Caco-2 (cell line): ENCODE measurements around the gene ALDH1A3. TPM values are rescaled to one million over a fixed set of nuclear protein-coding genes. Genes with fewer than 3 reads are reported as not detected.

Experiments
- BruUV-seq: library from RNA; stranded (reverse); fragments of 400-500 nt; replicated peaks from 2 replicates; lab custom pipeline; 2021; lab: Mats Ljungman, UMichigan
- CTCF ChIA-PET: fragments of 300-600 bp; sonication (Branson Sonifier 250); formaldehyde crosslinking; loops from one replicate; lab custom pipeline; 2022; ENCODE audit warnings: antibody characterized with exemption; lab: Charles Lee
- POLR2A ChIA-PET: fragments of 300-600 bp; sonication (Branson Sonifier 250); formaldehyde crosslinking; loops from one replicate; lab custom pipeline; 2022; ENCODE audit warnings: antibody characterized with exemption; lab: Charles Lee
- DNase-seq, 2 experiments: peaks; one replicate each; pipeline versions ENCODE4 v3.0.0 to v3.0.0-alpha.2; 2020 to 2022
- H3K27me3 ChIP-seq: replicated peaks from 2 replicates; pipeline ENCODE4 v1.6.0; 2011; ENCODE audit warnings: low read length; ENCODE audit not compliant: control insufficient read depth, insufficient read depth
- H3K36me3 ChIP-seq: 2 replicates; pipeline ENCODE4 v1.5.1; 2011; ENCODE audit warnings: low read length; ENCODE audit not compliant: control insufficient read depth, insufficient read depth
- H3K4me1 ChIP-seq: fragments of 250-450 bp; sonication (Bioruptor Pico); 2 replicates; pipeline ENCODE4 v1.5.1; 2020; ENCODE audit warnings: mild to moderate bottlenecking
- H3K4me3 ChIP-seq: 2 replicates; pipeline ENCODE4 v1.5.1; 2011; ENCODE audit warnings: low read depth, mild to moderate bottlenecking, control low read depth, low read length
- H3K9me3 ChIP-seq: fragments of 250-450 bp; sonication (Bioruptor Pico); 2 replicates; pipeline ENCODE4 v1.5.1; 2020; ENCODE audit warnings: mild to moderate bottlenecking, moderate library complexity
- H3K27ac Mint-ChIP-seq: one replicate; pipeline ENCODE4 v1.8.0; 2022; ENCODE audit warnings: mixed read lengths; ENCODE audit not compliant: unreplicated experiment
- H3K27me3 Mint-ChIP-seq: one replicate; pipeline ENCODE4 v1.8.0; 2022; ENCODE audit warnings: mixed read lengths; ENCODE audit not compliant: insufficient read depth, unreplicated experiment
- H3K36me3 Mint-ChIP-seq: one replicate; pipeline ENCODE4 v1.8.0; 2022; ENCODE audit warnings: mild to moderate bottlenecking, mixed read lengths; ENCODE audit not compliant: insufficient read depth, unreplicated experiment
- H3K4me1 Mint-ChIP-seq: one replicate; pipeline ENCODE4 v1.8.0; 2022; ENCODE audit warnings: low read depth, mixed read lengths; ENCODE audit not compliant: unreplicated experiment
- H3K4me3 Mint-ChIP-seq: one replicate; pipeline ENCODE4 v1.8.0; 2022; ENCODE audit warnings: mild to moderate bottlenecking, moderate library complexity, mixed read lengths; ENCODE audit not compliant: unreplicated experiment
- H3K9me3 Mint-ChIP-seq: one replicate; pipeline ENCODE4 v1.8.0; 2022; ENCODE audit warnings: mixed read lengths; ENCODE audit not compliant: unreplicated experiment
- CTCF ChIP-seq, 2 experiments: fragments of 200-600 bp in 1 of 2; IDR thresholded peaks; 1 replicate in 1 of 2; 2 replicates in 1 of 2; pipeline versions ENCODE4 v1.5.1 to v1.8.0; 2011 to 2022; ENCODE audit warnings: antibody characterized with exemption in 1 of 2, control low read depth in 1 of 2, inconsistent platforms in 1 of 2, low read depth in 1 of 2, low read length in 1 of 2, mild to moderate bottlenecking in 1 of 2, moderate library complexity in 1 of 2; ENCODE audit not compliant: insufficient read depth in 1 of 2, severe bottlenecking in 1 of 2, unreplicated experiment in 1 of 2
- intact Hi-C: fragments of 100-400 bp; cut with micrococcal nuclease; formaldehyde crosslinking; loops from one replicate; pipeline ENCODE4 v1.10.0; 2022; ENCODE audit not compliant: unreplicated experiment
- total RNA-seq: library from RNA; stranded (reverse); gene quantifications from 2 replicates; pipeline ENCODE4 v1.2.3, GENCODE V29; 2022

ALDH1A3 gene
- total RNA-seq, 1 experiment from 2014 or later, result 6.6 TPM

- H3K9me3 ChIP-seq, result no peaks in the 10 kb centered on the region
- POLR2A ChIA-PET, result no interaction called here
- intact Hi-C loops, result no loop called here
- no peaks in the 10 kb centered on the region for H3K27me3 Mint-ChIP-seq
- H3K4me1 ChIP-seq, result no peaks in the 10 kb centered on the region
- H3K36me3 Mint-ChIP-seq, result no peaks in the 10 kb centered on the region
- H3K4me3 ChIP-seq, result no peak overlapping the region
- no peaks in the 10 kb centered on the region for H3K36me3 ChIP-seq
- TF ChIP-seq CTCF (IDR thresholded peaks at IDR 0.05; ENCODE audit: insufficient read depth in 1 of 2, low read depth in 1 of 2, low read length in 1 of 2, severe bottlenecking in 1 of 2, unreplicated experiment in 1 of 2), result no peak
- BruUV-seq, result no TSS peak
- H3K27me3 ChIP-seq, result no peaks in the 10 kb centered on the region
- no peak overlapping the region for H3K4me3 Mint-ChIP-seq
- no peak overlapping the region for H3K27ac Mint-ChIP-seq
- CTCF ChIA-PET, result no interaction called here
- no peaks in the 10 kb centered on the region for H3K9me3 Mint-ChIP-seq
- no peaks in the 10 kb centered on the region for H3K4me1 Mint-ChIP-seq
- DNase-seq, result no peak
Measured at GRCh38 chr15:100861511-100861991, 18.1 kb upstream of the ALDH1A3 start.

- CTCF ChIA-PET, result no interaction called here
- no peaks in the 10 kb centered on the region for H3K4me1 Mint-ChIP-seq
- no TSS peak for BruUV-seq
Measured at GRCh38 chr15:100862162-100862561, 17.5 kb upstream of the ALDH1A3 start.

GRCh38 chr15:100863075-100863795, 16.4 kb upstream of the ALDH1A3 start:
- H3K4me3 Mint-ChIP-seq, result no peak overlapping the region
- no peaks in the 10 kb centered on the region for H3K9me3 ChIP-seq
- peaks cover 4% of the 10 kb centered on the region for H3K36me3 Mint-ChIP-seq
- no peaks in the 10 kb centered on the region for H3K9me3 Mint-ChIP-seq
- H3K36me3 ChIP-seq, result no peaks in the 10 kb centered on the region
- intact Hi-C loops, result no loop called here
- ChIA-PET POLR2A (no interaction called here), CTCF (interaction anchor here (1.1 kb wide), 1 partner anchor 10 kb away, joined by 3 read pairs; no protein-coding TSS in a partner anchor)
- DNase-seq, result no peak
- no peak overlapping the region for H3K27ac Mint-ChIP-seq
- H3K4me3 ChIP-seq, result no peak overlapping the region
- TF ChIP-seq CTCF (IDR thresholded peaks at IDR 0.05; ENCODE audit: insufficient read depth in 1 of 2, low read depth in 1 of 2, low read length in 1 of 2, severe bottlenecking in 1 of 2, unreplicated experiment in 1 of 2), result no peak
- BruUV-seq, result no TSS peak
- no peaks in the 10 kb centered on the region for H3K27me3 Mint-ChIP-seq
- H3K27me3 ChIP-seq, result no peaks in the 10 kb centered on the region
- H3K4me1 Mint-ChIP-seq, result no peaks in the 10 kb centered on the region
- H3K4me1 ChIP-seq, result no peaks in the 10 kb centered on the region

More at GRCh38 chr15:100862162-100862561, 17.5 kb upstream of the ALDH1A3 start:
- no peak overlapping the region for H3K4me3 Mint-ChIP-seq
- Histone ChIP-seq H3K4me1 (no peaks in the 10 kb centered on the region), H3K9me3 (no peaks in the 10 kb centered on the region), H3K4me3 (no peak overlapping the region), H3K27me3 (no peaks in the 10 kb centered on the region), H3K36me3 (no peaks in the 10 kb centered on the region)
- no peaks in the 10 kb centered on the region for H3K27me3 Mint-ChIP-seq
- no peak overlapping the region for H3K27ac Mint-ChIP-seq
- no peak for DNase-seq
- POLR2A ChIA-PET, result no interaction called here
- TF ChIP-seq CTCF (IDR thresholded peaks at IDR 0.05; ENCODE audit: insufficient read depth in 1 of 2, low read depth in 1 of 2, low read length in 1 of 2, severe bottlenecking in 1 of 2, unreplicated experiment in 1 of 2), result no peak
- H3K9me3 Mint-ChIP-seq, result no peaks in the 10 kb centered on the region
- intact Hi-C loops, result no loop called here
- no peaks in the 10 kb centered on the region for H3K36me3 Mint-ChIP-seq
